GM12865 (cell line): ENCODE results near the gene ZNF587.
"Not testable (repeated sequence)": the region's sequence is repeated elsewhere in the genome, so short reads cannot be mapped to it uniquely, and the experiment has no call there.

Source experiments
- DNase-seq: peaks from one replicate; pipeline ENCODE4 v3.0.0; 2010; ENCODE audit warnings: low read depth
- H3K4me3 ChIP-seq: 2 replicates; pipeline ENCODE4 v1.5.1; 2011; ENCODE audit warnings: mild to moderate bottlenecking, low read depth, low read length, control low read depth
- CTCF ChIP-seq: IDR thresholded peaks from 2 replicates; pipeline ENCODE4 v1.5.1; 2011; ENCODE audit warnings: low read length, control low read depth, low read depth, inconsistent platforms; ENCODE audit not compliant: insufficient read depth; ENCODE audit errors: missing control alignments

The ZNF587 gene

GRCh38 chr19:57830071-57830602 is 19.5 kb upstream of the ZNF587 start, which contains the start of gene ZNF587B:
ZNF587B (plus strand) TSS chr19:57830299; CDS start chr19:57830529, 230 bp downstream.
- no peak within 1 kb of the TSS for H3K4me3 ChIP-seq
- no peak for DNase-seq
- TF ChIP-seq CTCF: no peak

- H3K4me3 ChIP-seq, DNase-seq: not testable (repeated sequence)
Observed at GRCh38 chr19:57836991-57837390, 12.7 kb upstream of the ZNF587 start.

- DNase-seq, H3K4me3 ChIP-seq: not testable (repeated sequence)
Observed at GRCh38 chr19:57838622-57839191, 11.0 kb upstream of the ZNF587 start.

GRCh38 chr19:57841122-57841763 is 8.4 kb upstream of the ZNF587 start:
- no peak for DNase-seq
- TF ChIP-seq CTCF: no peak
- H3K4me3 ChIP-seq: no peak overlapping the region

- peak; percentile 12 for DNase-seq
- H3K4me3 ChIP-seq: not testable (repeated sequence)
Observed at GRCh38 chr19:57847164-57847563, 2.5 kb upstream of the ZNF587 start.

GRCh38 chr19:57849162-57849665 is 445 bp upstream of the ZNF587 start:
- peak overlapping the region; percentile 90 for H3K4me3 ChIP-seq
- DNase-seq: not testable (repeated sequence)

GRCh38 chr19:57850553-57851017 is 926 bp downstream of the ZNF587 start:
- peak; percentile 65 for DNase-seq
- TF ChIP-seq CTCF: no peak
- H3K4me3 ChIP-seq: peak overlapping the region; percentile 90

- not testable (repeated sequence) for H3K4me3 ChIP-seq, DNase-seq
Observed at GRCh38 chr19:57851812-57852603, 2.3 kb downstream of the ZNF587 start.

- not testable (repeated sequence) for H3K4me3 ChIP-seq, DNase-seq
Observed at GRCh38 chr19:57854117-57854516, 4.5 kb downstream of the ZNF587 start.

GRCh38 chr19:57862351-57862750 is 12.7 kb downstream of the ZNF587 start:
- H3K4me3 ChIP-seq, DNase-seq: not testable (repeated sequence)
